ENCODE results near the gene TRAPPC3L. TPM values are rescaled to one million over a fixed set of nuclear protein-coding genes. Genes with fewer than 3 reads are reported as not detected.

The TRAPPC3L gene
- polyA plus RNA-seq, 1 donor from 2014 or later: not detected

DNA sequence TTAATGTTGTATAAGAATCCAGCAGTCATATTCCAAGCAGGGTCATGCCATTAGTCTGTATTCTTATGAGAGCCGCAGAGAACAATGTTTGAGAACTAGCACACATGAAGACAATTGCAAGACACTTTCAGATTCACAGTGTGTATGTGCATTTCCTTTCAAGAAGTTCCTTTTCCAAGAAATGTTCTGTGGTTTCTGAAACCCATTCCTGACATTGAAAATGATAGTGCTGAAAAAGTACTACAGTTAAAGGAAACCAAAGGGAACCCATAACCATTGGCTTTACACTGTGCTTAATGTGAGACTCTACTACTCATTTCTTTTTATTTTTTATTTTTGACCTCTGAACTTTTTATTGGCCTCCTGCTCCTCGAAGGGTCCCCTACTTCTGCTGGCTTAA is 88.6 kb downstream of the TRAPPC3L start:
- Histone ChIP-seq H3K27me3 (ENCODE audit: insufficient read depth, low read depth, low read length) (peaks cover 15% of the 10 kb centered on the region), H3K79me2 (replicated peaks; ENCODE audit: insufficient read depth, low read length) (no peaks in the 10 kb centered on the region), H3K4me3 (ENCODE audit: low read length) (no peak overlapping the region), H3K9me2 (ENCODE audit: insufficient read depth, low read length) (no peaks in the 10 kb centered on the region), H3K27ac (ENCODE audit: low read length) (no peak overlapping the region), H2AFZ (ENCODE audit: low read depth, low read length) (no peak overlapping the region), H3K9ac (ENCODE audit: low read length) (no peak overlapping the region), H3K36me3 (ENCODE audit: insufficient read depth, low read length) (no peaks in the 10 kb centered on the region), H3F3A (ENCODE audit: insufficient read depth, low read length, poor library complexity, severe bottlenecking) (no peaks in the 10 kb centered on the region), H3K9me3 (ENCODE audit: low read length) (no peaks in the 10 kb centered on the region), H3K4me2 (ENCODE audit: low read length) (no peak overlapping the region), H4K20me1 (ENCODE audit: insufficient read depth) (no peaks in the 10 kb centered on the region)
- TF ChIP-seq POLR2AphosphoS5 (IDR thresholded peaks at IDR 0.05): no peak

DNA sequence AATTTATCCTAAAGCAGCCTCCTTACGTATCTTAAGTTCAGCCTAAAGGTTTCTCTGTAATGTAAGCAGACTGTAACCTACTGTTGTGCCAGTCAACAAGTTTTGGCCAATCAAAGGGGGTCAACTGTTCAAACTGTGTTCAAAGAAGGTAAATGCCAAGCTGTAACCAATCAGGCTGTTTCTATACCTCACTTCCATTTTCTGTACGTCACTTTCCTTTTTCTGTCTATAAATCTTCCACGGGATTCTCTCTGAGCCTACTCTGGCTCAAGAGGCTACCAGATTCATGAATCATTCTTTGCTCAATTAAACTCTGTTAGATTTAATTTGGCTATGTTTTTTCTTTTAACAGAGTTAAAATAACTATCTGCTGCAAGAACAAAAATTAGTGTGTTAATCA is 89.4 kb downstream of the TRAPPC3L start:
- no peaks in the 10 kb centered on the region for H3K79me2 ChIP-seq (replicated peaks; ENCODE audit: insufficient read depth, low read length)
- H3K27ac ChIP-seq (ENCODE audit: low read length): no peak overlapping the region
- H4K20me1 ChIP-seq (ENCODE audit: insufficient read depth): no peaks in the 10 kb centered on the region

DNA sequence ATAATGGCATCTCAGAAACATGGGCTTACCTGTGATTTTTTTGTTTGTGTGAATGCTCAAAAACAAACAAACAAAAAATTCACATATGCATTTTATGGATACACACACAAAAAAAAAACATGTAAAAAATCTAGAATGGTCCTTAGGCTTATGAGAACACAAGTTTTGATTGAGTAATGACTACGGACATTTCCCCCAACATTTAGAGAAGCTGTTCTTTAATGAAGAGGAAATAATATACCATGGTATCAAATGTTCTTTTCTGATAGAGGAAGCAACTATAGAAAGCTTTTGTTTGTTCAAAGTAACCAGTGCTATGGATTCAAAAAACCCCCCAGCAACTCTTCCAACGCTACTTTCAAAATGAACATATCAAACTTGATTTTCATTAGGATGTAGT is 93.0 kb downstream of the TRAPPC3L start:
- TF ChIP-seq MXI1 (conservative IDR thresholded peaks at IDR 0.05; ENCODE audit: poor library complexity, severe bottlenecking) (no peak), TAF1 (IDR thresholded peaks at IDR 0.05; ENCODE audit: low read depth) (no peak), EZH2 (IDR thresholded peaks at IDR 0.05; ENCODE audit: borderline replicate concordance, insufficient read depth, low read length, poor library complexity, severe bottlenecking) (no peak), SMC3 (conservative IDR thresholded peaks at IDR 0.05; ENCODE audit: poor library complexity) (no peak), POLR2AphosphoS5 (IDR thresholded peaks at IDR 0.05) (no peak), EP300 (conservative IDR thresholded peaks at IDR 0.05; ENCODE audit: poor library complexity, severe bottlenecking) (no peak), RAD21 (conservative IDR thresholded peaks at IDR 0.05) (no peak)
- TF ChIP-seq, protein P1, sequence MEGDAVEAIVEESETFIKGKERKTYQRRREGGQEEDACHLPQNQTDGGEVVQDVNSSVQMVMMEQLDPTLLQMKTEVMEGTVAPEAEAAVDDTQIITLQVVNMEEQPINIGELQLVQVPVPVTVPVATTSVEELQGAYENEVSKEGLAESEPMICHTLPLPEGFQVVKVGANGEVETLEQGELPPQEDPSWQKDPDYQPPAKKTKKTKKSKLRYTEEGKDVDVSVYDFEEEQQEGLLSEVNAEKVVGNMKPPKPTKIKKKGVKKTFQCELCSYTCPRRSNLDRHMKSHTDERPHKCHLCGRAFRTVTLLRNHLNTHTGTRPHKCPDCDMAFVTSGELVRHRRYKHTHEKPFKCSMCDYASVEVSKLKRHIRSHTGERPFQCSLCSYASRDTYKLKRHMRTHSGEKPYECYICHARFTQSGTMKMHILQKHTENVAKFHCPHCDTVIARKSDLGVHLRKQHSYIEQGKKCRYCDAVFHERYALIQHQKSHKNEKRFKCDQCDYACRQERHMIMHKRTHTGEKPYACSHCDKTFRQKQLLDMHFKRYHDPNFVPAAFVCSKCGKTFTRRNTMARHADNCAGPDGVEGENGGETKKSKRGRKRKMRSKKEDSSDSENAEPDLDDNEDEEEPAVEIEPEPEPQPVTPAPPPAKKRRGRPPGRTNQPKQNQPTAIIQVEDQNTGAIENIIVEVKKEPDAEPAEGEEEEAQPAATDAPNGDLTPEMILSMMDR (IDR thresholded peaks at IDR 0.05; ENCODE audit: poor library complexity, severe bottlenecking): no peak
- TF ChIP-seq, protein P2, sequence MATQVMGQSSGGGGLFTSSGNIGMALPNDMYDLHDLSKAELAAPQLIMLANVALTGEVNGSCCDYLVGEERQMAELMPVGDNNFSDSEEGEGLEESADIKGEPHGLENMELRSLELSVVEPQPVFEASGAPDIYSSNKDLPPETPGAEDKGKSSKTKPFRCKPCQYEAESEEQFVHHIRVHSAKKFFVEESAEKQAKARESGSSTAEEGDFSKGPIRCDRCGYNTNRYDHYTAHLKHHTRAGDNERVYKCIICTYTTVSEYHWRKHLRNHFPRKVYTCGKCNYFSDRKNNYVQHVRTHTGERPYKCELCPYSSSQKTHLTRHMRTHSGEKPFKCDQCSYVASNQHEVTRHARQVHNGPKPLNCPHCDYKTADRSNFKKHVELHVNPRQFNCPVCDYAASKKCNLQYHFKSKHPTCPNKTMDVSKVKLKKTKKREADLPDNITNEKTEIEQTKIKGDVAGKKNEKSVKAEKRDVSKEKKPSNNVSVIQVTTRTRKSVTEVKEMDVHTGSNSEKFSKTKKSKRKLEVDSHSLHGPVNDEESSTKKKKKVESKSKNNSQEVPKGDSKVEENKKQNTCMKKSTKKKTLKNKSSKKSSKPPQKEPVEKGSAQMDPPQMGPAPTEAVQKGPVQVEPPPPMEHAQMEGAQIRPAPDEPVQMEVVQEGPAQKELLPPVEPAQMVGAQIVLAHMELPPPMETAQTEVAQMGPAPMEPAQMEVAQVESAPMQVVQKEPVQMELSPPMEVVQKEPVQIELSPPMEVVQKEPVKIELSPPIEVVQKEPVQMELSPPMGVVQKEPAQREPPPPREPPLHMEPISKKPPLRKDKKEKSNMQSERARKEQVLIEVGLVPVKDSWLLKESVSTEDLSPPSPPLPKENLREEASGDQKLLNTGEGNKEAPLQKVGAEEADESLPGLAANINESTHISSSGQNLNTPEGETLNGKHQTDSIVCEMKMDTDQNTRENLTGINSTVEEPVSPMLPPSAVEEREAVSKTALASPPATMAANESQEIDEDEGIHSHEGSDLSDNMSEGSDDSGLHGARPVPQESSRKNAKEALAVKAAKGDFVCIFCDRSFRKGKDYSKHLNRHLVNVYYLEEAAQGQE (IDR thresholded peaks at IDR 0.05; ENCODE audit: borderline replicate concordance): no peak
- Histone ChIP-seq H3K9me2 (ENCODE audit: insufficient read depth, low read length) (no peaks in the 10 kb centered on the region), H3K9me3 (ENCODE audit: low read length) (no peaks in the 10 kb centered on the region), H2AFZ (ENCODE audit: low read depth, low read length) (no peak overlapping the region), H3K4me3 (ENCODE audit: low read length) (no peak overlapping the region), H3K9ac (ENCODE audit: low read length) (no peak overlapping the region), H3K27ac (ENCODE audit: low read length) (no peak overlapping the region), H3K79me2 (replicated peaks; ENCODE audit: insufficient read depth, low read length) (no peaks in the 10 kb centered on the region), H3K36me3 (ENCODE audit: insufficient read depth, low read length) (no peaks in the 10 kb centered on the region), H3F3A (ENCODE audit: insufficient read depth, low read length, poor library complexity, severe bottlenecking) (no peaks in the 10 kb centered on the region), H4K20me1 (ENCODE audit: insufficient read depth) (no peaks in the 10 kb centered on the region), H3K27me3 (ENCODE audit: insufficient read depth, low read depth, low read length) (no peaks in the 10 kb centered on the region), H3K4me2 (ENCODE audit: low read length) (no peak overlapping the region)

More for the DNA sequence above, 89.4 kb downstream of the TRAPPC3L start:
- H3F3A ChIP-seq (ENCODE audit: insufficient read depth, low read length, poor library complexity, severe bottlenecking): no peaks in the 10 kb centered on the region
- no peaks in the 10 kb centered on the region for H3K9me2 ChIP-seq (ENCODE audit: insufficient read depth, low read length)
- no peak overlapping the region for H2AFZ ChIP-seq (ENCODE audit: low read depth, low read length)
- no peak overlapping the region for H3K4me2 ChIP-seq (ENCODE audit: low read length)
- no peak for TF ChIP-seq EP300 (conservative IDR thresholded peaks at IDR 0.05; ENCODE audit: poor library complexity, severe bottlenecking)
- peaks cover 8% of the 10 kb centered on the region for H3K27me3 ChIP-seq (ENCODE audit: insufficient read depth, low read depth, low read length)
- H3K9ac ChIP-seq (ENCODE audit: low read length): no peak overlapping the region
- H3K4me3 ChIP-seq (ENCODE audit: low read length): no peak overlapping the region
- no peaks in the 10 kb centered on the region for H3K36me3 ChIP-seq (ENCODE audit: insufficient read depth, low read length)
- H3K9me3 ChIP-seq (ENCODE audit: low read length): no peaks in the 10 kb centered on the region

Data from neural cell (in vitro differentiated cells).